Hematopoietic multipotent progenitor cell treated with erythropoietin and hydrocortisone succinate and interleukin-3 and kit ligand, for 15 days (in vitro differentiated cells): ENCODE data around the gene MARCHF11.
A peak's percentile ranks its signal among the peaks of the same experiment; 100 is the strongest.

Source experiments
- DNase-seq: peaks from one replicate; pipeline ENCODE4 v3.0.0-alpha.2; 2015; ENCODE audit warnings: low spot score

The MARCHF11 gene

DNA sequence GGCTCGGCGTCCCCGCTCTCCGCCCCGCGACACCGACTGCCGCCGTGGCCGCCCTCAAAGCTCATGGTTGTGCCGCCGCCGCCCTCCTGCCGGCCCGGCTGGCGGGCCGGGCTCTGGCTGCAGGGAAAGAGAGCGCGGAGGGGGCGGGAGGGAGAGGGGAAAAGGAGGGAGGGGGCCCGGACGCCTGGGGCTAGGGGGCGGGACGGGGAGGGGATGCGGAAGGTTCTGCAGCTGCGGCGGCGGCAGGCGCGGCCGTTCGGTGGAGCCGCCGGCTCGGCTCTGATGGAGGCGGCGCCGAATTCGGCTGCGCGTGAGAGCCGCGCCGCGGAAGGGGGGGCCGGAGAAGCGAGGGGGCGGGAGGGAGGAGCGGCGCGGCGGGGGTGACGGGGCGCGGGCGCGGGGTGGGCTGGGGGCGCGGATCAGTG lies at the start of gene MARCHF11:
Gene MARCHF11 (minus strand): TSS at position 281 of the 425 bp plus-strand sequence. CDS start 216 bp downstream, at position 65.
- DNase-seq = no peak

DNA sequence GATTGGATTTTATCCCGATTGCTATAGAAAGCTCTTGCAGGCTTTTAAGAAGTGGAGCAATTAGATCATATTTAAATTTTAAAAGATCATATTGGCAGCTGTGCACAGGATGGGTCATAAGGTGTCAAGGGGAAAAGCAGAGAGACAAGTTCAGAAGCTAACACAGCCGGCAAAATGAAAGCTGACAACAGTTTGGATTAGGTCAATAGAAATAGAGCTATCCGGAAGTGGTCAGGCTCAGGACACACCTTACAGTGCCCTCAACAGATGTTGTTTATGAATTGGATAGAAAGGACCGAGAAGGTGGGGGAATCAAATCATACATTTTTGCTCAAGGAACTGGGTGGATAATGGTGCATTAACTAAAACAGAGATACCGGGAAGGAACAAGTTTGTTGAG lies 46.3 kb upstream of the MARCHF11 start:
- DNase-seq = no peak

GRCh38 chr5:16192311-16192710 lies 12.7 kb upstream of the MARCHF11 start:
- no peak for DNase-seq

DNA sequence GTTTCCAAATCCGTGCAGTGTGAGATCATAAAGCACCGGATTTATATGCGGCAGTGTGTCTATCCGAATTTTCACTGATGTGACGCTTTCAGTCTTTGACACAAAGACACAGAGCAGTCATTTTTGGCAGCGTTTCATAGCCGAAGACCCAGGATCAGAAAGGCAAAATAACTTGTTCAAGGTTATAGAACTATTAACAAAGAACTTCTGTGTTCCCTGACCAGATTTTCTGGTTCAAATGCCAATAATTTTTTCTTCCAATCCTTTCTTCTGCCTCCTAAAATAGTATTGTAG lies 1.1 kb upstream of the MARCHF11 start:
- DNase-seq = no peak

- no peak for DNase-seq
These were observed 571 bp upstream of the MARCHF11 start for GRCh38 chr5:16179936-16180788.

GRCh38 chr5:16178745-16179372 lies 732 bp downstream of the MARCHF11 start:
- DNase-seq = no peak

- no peak for DNase-seq
These were observed 10.0 kb downstream of the MARCHF11 start for GRCh38 chr5:16169550-16169949.

GRCh38 chr5:16160706-16161105 lies 18.9 kb downstream of the MARCHF11 start:
- DNase-seq = peak; percentile 5

GRCh38 chr5:16159636-16160035 lies 20.0 kb downstream of the MARCHF11 start:
- DNase-seq = no peak

DNA sequence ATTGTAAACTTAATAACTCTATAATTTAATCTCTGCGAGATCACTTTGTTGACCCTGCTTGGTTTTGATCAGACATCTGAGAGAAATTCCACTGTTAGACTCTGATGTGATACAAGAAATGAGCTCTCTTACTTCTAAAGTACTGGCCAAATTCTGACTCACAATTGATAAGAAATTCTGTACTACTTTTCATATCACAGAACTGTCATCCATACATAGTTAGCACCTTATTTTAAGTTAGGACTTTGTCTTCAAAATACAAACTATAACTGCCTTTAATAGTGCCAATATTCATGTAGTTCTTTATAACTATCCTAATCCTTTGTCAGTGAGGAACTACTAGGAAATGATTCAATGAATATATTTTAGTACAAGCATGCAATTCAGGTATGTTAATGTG lies 23.4 kb downstream of the MARCHF11 start:
- DNase-seq = no peak

DNA sequence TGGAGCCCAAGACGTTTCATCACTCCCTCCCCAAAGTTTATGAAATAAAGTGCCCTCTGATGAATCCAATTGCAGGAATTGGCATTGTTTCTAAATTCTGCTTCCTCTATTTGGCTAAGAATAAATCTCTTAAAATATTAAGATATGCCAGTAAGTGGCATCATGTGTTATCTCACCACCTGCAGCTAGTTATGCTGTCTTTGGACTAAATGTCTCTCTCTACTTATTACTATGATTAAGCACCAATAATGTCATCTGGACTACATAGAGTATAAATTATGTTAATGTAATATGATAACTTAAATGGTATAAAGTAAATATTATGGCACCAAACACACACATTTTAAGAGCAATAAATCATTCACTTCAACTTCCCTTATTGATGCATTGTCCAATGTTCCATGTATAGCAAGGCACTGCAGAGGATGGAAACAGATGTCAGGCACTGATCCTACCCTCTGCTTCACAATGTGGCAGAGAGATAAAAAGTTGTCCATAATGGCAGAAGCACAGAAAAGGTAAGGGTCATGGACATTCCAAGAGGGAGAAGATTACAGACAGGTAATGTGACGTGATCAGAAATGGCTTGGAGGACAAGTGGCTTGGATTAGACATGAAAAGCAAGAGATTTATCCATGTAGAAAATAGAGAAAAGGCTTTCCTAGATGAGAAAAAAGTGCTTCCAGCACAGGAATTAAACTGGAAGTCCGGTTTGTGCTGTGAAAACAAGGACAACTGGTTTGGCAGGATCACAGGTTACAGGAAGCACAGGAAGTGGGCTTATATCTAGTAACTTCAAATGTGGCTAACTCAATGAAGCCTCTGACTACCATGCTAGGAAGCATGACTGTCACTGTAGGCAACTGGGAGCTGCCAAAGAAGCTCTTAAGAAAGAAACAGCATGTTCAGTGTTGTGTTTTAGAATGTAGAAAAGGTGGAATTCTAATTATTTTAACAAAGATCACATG lies 26.7 kb downstream of the MARCHF11 start:
- DNase-seq = no peak

DNA sequence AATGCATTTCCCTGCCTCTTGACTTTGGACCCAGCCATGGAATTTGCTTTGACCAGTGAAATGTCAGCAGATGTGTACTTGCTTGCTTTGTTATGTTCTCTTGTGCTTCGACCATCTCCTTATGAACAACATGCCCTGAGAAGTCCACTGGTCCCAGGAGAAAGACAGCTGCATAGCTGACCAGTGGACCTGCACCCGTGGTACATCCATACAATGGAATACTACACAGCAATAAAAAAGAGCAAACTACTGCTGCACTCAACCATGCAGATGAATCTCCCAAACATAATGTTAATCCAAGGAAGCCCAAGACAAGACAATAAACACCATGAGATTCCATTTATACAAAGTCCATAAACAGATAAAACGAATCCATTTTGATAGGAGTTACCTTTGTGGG lies 30.0 kb downstream of the MARCHF11 start:
- no peak for DNase-seq

GRCh38 chr5:16147179-16147900 lies 32.3 kb downstream of the MARCHF11 start:
- DNase-seq = no peak

DNA sequence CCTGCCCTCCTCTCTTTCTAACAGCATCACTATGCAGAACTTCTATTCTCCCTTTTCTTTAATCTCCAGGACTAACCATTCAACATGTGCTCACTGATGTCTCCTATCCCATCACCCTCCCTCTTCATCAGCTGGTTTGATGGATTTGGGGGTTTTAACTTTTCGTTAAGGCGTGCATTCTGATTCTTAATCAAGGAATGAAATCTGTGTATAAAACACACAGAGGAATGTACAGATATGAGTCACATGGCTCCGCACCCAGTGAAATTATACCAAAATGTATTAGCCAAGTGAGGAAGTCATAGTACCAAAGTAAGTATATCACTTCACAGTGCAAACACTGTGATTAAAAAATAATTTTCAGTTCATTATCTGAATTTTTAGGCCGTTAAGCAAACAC lies 35.2 kb downstream of the MARCHF11 start:
- DNase-seq = no peak

- no peak for DNase-seq
These were observed 36.1 kb downstream of the MARCHF11 start for GRCh38 chr5:16143361-16144049.

- DNase-seq = no peak
These were observed 38.6 kb downstream of the MARCHF11 start for GRCh38 chr5:16140944-16141343.

DNA sequence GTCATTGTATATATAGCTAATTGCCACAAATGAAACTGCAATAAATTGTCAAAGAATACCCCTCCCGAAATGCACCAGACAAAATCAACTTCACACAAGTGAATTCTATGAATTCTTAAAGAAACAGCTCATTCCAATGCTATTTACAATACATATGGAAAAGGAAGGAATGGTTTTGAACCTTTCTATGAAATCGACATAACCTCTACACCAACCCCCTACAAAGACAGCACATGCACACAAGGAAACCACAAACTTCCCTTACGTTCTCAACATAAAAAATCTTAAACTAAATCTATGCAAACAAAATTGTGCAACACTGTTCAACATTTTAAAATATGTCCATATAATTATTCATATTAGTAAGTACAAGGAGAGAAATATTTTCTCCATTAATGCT lies 39.2 kb downstream of the MARCHF11 start:
- DNase-seq = no peak

- DNase-seq = no peak
These were observed 42.4 kb downstream of the MARCHF11 start for GRCh38 chr5:16137177-16137576.

DNA sequence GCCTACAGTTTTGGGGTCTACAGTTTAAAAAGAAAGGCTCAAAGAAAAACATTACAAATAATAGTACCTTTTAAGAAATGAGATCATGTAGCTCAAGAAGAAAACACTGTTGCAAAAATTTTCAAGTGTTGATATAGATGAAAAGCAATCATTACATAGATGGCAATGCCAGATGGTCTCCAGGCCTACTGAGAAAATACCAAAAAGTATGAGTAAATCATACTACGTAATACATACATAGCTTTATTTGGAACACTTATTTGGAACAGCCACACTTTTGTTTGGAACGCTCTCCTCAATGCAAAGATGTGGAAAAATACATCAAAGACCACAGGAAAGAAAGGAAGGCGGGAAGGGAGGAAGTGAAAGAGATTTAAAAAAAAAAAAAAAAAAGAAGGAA lies 44.1 kb downstream of the MARCHF11 start:
- DNase-seq = no peak

DNA sequence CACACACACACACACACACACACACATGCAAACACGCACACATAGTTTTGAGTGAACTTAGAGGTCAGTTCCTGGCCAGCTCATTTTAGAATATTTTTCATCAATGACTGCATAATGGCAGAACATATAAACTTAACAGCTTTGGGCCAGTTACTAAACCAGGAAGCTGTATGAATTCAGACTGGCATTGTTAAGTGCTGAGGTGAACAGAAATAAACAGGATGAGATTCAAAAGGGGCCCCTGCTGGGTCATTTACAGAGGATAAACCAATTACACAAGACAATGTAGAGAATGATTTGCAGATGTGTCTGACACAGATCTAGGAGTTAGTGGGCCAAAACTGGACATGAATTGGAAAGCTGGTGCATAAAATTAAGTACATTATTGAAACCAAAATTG lies 44.6 kb downstream of the MARCHF11 start:
- DNase-seq = no peak

DNA sequence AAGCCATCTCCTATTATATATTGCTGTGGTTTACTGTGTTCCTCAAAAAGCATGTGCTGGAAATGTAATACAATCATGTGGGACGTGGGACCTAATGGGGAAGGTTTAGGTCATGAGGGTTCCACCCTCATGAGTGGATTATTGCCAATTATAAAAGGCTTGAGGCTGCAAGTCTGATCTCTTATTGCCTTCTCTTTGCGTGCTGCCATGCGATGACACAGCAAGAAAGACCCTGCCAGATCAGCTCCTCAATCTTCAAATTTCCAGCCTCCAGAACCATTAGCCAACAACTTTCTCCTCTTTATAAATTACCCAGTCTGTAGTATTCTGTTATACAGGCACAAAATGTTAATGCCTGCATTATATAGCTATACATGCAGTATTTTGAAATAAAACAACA lies 45.4 kb downstream of the MARCHF11 start:
- DNase-seq = no peak
